ENCODE measurements around the gene TNFRSF19.

GRCh38 chr13:23644126-23644419, 73.9 kb downstream of the TNFRSF19 start:
- no peak for TF ChIP-seq EZH2phosphoT487 (IDR thresholded peaks at IDR 0.05; ENCODE audit: low read depth, severe bottlenecking, unreplicated experiment)
- TF ChIP-seq, protein P1, sequence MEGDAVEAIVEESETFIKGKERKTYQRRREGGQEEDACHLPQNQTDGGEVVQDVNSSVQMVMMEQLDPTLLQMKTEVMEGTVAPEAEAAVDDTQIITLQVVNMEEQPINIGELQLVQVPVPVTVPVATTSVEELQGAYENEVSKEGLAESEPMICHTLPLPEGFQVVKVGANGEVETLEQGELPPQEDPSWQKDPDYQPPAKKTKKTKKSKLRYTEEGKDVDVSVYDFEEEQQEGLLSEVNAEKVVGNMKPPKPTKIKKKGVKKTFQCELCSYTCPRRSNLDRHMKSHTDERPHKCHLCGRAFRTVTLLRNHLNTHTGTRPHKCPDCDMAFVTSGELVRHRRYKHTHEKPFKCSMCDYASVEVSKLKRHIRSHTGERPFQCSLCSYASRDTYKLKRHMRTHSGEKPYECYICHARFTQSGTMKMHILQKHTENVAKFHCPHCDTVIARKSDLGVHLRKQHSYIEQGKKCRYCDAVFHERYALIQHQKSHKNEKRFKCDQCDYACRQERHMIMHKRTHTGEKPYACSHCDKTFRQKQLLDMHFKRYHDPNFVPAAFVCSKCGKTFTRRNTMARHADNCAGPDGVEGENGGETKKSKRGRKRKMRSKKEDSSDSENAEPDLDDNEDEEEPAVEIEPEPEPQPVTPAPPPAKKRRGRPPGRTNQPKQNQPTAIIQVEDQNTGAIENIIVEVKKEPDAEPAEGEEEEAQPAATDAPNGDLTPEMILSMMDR (IDR thresholded peaks at IDR 0.05; ENCODE audit: poor library complexity), result no peak
- no peak for TF ChIP-seq EZH2 (IDR thresholded peaks at IDR 0.05; ENCODE audit: borderline replicate concordance)
